GM19397 (cell line): ENCODE results near the gene ZSWIM3.
"Not testable (repeated sequence)": the region's sequence is repeated elsewhere in the genome, so short reads cannot be mapped to it uniquely, and the experiment has no call there.

Source experiments
- ATAC-seq: cut with Tn5 transposase; IDR thresholded peaks from one replicate; pipeline ENCODE4 v1.9.1; 2021; ENCODE audit warnings: mild to moderate bottlenecking, moderate library complexity; ENCODE audit not compliant: unreplicated experiment

ZSWIM3 gene

GRCh38 chr20:45859916-45860315, 2.5 kb downstream of the ZSWIM3 start:
- ATAC-seq = no peak

- ATAC-seq = no peak
Measured at GRCh38 chr20:45860560-45861220, 3.3 kb downstream of the ZSWIM3 start.

- no peak for ATAC-seq
Measured at GRCh38 chr20:45861221-45862075, 4.0 kb downstream of the ZSWIM3 start.

- ATAC-seq = no peak
Measured at GRCh38 chr20:45863543-45864470, 6.4 kb downstream of the ZSWIM3 start.

- no peak for ATAC-seq
Measured at GRCh38 chr20:45866454-45866853, 9.0 kb downstream of the ZSWIM3 start.

GRCh38 chr20:45867136-45867818, 9.9 kb downstream of the ZSWIM3 start:
- ATAC-seq = no peak

- no peak for ATAC-seq
Measured at GRCh38 chr20:45867819-45868176, 10.4 kb downstream of the ZSWIM3 start.

- ATAC-seq = no peak
Measured at GRCh38 chr20:45872626-45873025, 15.2 kb downstream of the ZSWIM3 start.

GRCh38 chr20:45873409-45874103, 16.1 kb downstream of the ZSWIM3 start:
- no peak for ATAC-seq

GRCh38 chr20:45874104-45874481, 16.7 kb downstream of the ZSWIM3 start:
- ATAC-seq = not testable (repeated sequence)

GRCh38 chr20:45874576-45874975, 17.2 kb downstream of the ZSWIM3 start:
- ATAC-seq = no peak

GRCh38 chr20:45878076-45878761, 20.8 kb downstream of the ZSWIM3 start:
- no peak for ATAC-seq

GRCh38 chr20:45880988-45881788, 23.8 kb downstream of the ZSWIM3 start, which contains the start of gene ZSWIM1:
Gene ZSWIM1 (plus strand): TSS chr20:45881227. CDS start chr20:45882593, 1,366 bp downstream.
- peak; percentile 97 for ATAC-seq

- ATAC-seq = no peak
Measured at GRCh38 chr20:45882469-45883099, 25.2 kb downstream of the ZSWIM3 start.

GRCh38 chr20:45883100-45883469, 25.7 kb downstream of the ZSWIM3 start:
- ATAC-seq = no peak

- ATAC-seq = no peak
Measured at GRCh38 chr20:45886590-45887345, 29.4 kb downstream of the ZSWIM3 start.

- ATAC-seq = no peak
Measured at GRCh38 chr20:45887346-45887715, 29.9 kb downstream of the ZSWIM3 start, which contains the start of gene SPATA25. Gene SPATA25 (minus strand): TSS chr20:45887622. CDS start chr20:45887590, 32 bp downstream.
